Activated CD4-positive, CD25-positive, alpha-beta regulatory T cell treated with anti-CD3 and anti-CD28 coated beads, Interleukin-2, amount 50 U/mL, for 72 hours (primary cell): ENCODE measurements around the gene CFTR.

Source experiments
- DNase-seq: peaks from one replicate; pipeline ENCODE4 v3.0.0; 2021

Gene CFTR

GRCh38 chr7:117592011-117592635 is 112.3 kb downstream of the CFTR start:
- no peak for DNase-seq

GRCh38 chr7:117596134-117596533 is 116.3 kb downstream of the CFTR start:
- DNase-seq, result no peak

- DNase-seq, result no peak
These were observed 117.9 kb downstream of the CFTR start for GRCh38 chr7:117597755-117598154.

- DNase-seq, result no peak
These were observed 121.1 kb downstream of the CFTR start for GRCh38 chr7:117600911-117601310.

- DNase-seq, result no peak
These were observed 123.8 kb downstream of the CFTR start for GRCh38 chr7:117603627-117604026.

- DNase-seq, result no peak
These were observed 125.9 kb downstream of the CFTR start for GRCh38 chr7:117605712-117606111.

GRCh38 chr7:117606132-117606531 is 126.3 kb downstream of the CFTR start:
- DNase-seq, result no peak

- DNase-seq, result no peak
These were observed 130.6 kb downstream of the CFTR start for GRCh38 chr7:117610396-117610795.

GRCh38 chr7:117612637-117613036 is 132.8 kb downstream of the CFTR start:
- no peak for DNase-seq

GRCh38 chr7:117616694-117617093 is 136.9 kb downstream of the CFTR start:
- DNase-seq, result no peak

GRCh38 chr7:117619681-117620080 is 139.9 kb downstream of the CFTR start:
- DNase-seq, result no peak

GRCh38 chr7:117621075-117621618 is 141.3 kb downstream of the CFTR start:
- DNase-seq, result no peak

GRCh38 chr7:117623606-117624005 is 143.8 kb downstream of the CFTR start:
- DNase-seq, result no peak

- DNase-seq, result no peak
These were observed 150.7 kb downstream of the CFTR start for GRCh38 chr7:117630501-117630900.

GRCh38 chr7:117630907-117631564 is 151.2 kb downstream of the CFTR start:
- no peak for DNase-seq

- no peak for DNase-seq
These were observed 151.8 kb downstream of the CFTR start for GRCh38 chr7:117631652-117632051.

- no peak for DNase-seq
These were observed 158.1 kb downstream of the CFTR start for GRCh38 chr7:117637937-117638336.

- no peak for DNase-seq
These were observed 160.1 kb downstream of the CFTR start for GRCh38 chr7:117639966-117640365.

- DNase-seq, result no peak
These were observed 160.6 kb downstream of the CFTR start for GRCh38 chr7:117640465-117640864.

GRCh38 chr7:117645481-117646165 is 165.8 kb downstream of the CFTR start:
- no peak for DNase-seq

- DNase-seq, result no peak
These were observed 168.5 kb downstream of the CFTR start for GRCh38 chr7:117648203-117648866.

GRCh38 chr7:117652943-117653680 is 173.3 kb downstream of the CFTR start:
- DNase-seq, result no peak

- DNase-seq, result no peak
These were observed 175.0 kb downstream of the CFTR start for GRCh38 chr7:117654780-117655179.
